Measurements from ENCODE around the gene ADCY1. TPM values are rescaled to one million over a fixed set of nuclear protein-coding genes. Genes with fewer than 3 reads are reported as not detected.

ADCY1 gene
- total RNA-seq, 2 experiments from 2014 or later: 0.99 to 1.5 TPM

DNA sequence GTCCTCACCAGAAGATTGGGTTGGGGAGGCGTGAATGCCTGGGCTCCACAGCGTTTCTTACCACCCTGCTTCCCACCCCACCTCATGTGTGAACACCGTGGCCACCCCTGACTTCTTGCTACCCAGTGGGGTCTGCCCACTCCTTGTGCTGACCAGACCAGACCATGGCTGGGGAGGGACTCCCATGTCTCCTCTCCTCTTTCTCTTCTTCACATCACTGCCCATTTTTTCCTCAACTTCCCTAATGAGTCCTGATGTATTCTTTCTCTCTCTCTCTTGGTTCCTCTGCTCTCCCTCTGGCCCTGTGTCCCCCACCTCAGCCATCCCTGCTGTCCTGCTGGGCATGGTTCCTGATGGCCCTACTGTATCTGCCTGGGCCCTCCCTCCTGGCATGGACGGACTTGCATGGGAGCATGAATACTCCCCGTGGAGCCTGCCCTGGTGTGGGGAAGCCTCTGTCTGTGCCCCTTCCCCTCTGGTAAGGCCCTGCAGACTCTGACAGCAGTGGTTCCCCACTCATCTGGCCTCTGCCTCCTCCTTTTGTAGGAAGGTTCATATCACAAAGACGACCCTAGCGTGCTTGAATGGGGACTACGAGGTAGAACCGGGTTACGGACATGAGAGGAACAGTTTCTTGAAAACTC is 85.5 kb downstream of the ADCY1 start:
- no peak for DNase-seq
- POLR2A ChIA-PET: no interaction called here
- Mint-ChIP-seq H3K27me3 (no peaks in the 10 kb centered on the region), H3K27ac (no peak overlapping the region), H3K4me1 (no peaks in the 10 kb centered on the region), H3K36me3 (ENCODE audit: low read depth) (no peaks in the 10 kb centered on the region), H3K9me3 (no peaks in the 10 kb centered on the region), H3K4me3 (no peak overlapping the region)
- CTCF ChIA-PET: no interaction called here

DNA sequence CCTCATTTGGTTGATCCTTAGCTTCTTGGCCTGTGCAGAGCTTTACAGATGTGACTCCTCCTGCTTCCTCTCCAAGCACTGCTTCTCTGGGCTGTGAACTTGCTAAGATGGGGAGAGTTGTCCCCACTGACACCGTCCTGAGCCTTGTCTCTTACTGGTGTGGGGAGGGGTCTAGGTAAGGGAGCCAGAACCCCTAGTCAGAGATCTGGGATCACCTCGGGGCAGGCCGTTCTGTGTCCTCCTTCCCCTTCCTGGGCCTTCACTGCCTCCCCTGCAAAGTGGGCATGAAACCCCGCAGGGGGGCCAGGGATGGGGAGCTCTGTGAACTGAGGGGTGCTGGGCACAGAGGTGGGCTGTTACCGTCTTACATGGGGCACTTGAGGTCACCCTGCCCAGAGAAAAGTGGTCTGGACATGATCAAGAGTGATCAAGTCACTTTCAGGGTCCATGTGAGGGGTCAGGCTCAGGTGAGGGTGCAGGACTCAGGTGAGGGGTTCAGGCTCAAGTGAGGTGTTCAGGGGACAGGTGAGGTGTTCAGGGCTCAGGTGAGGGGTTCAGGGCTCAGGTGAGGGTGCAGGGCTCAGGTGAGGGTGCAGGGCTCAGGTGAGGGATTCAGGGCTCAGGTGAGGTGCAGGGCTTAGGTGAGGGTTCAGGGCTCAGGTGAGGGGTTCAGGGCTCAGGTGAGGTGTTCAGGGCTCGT is 86.2 kb downstream of the ADCY1 start:
- no peak overlapping the region for H3K4me3 Mint-ChIP-seq
- H3K4me1 Mint-ChIP-seq: no peaks in the 10 kb centered on the region
- H3K27me3 Mint-ChIP-seq: no peaks in the 10 kb centered on the region
- H3K36me3 Mint-ChIP-seq (ENCODE audit: low read depth): no peaks in the 10 kb centered on the region
- CTCF ChIA-PET: no interaction called here
- DNase-seq: no peak
- POLR2A ChIA-PET: no interaction called here
- no peaks in the 10 kb centered on the region for H3K9me3 Mint-ChIP-seq
- no peak overlapping the region for H3K27ac Mint-ChIP-seq

DNA sequence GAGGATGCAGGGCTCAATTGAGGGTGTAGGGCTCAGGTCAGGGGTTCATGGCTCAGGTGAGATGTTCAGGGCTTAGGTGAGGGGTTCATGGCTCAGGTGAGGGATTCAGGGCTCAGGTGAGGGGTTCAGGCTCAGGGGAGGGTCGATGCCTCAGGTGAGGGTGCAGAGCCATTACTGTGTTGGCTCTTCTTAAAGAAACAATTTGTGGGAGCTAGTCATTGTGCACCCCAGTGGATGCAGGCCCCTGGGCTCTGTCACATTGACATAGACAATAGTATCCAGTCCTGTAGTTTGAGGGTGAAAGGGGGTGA is 86.7 kb downstream of the ADCY1 start:
- Mint-ChIP-seq H3K4me3 (no peak overlapping the region), H3K27me3 (no peaks in the 10 kb centered on the region), H3K36me3 (ENCODE audit: low read depth) (no peaks in the 10 kb centered on the region), H3K4me1 (no peaks in the 10 kb centered on the region), H3K9me3 (no peaks in the 10 kb centered on the region), H3K27ac (no peak overlapping the region)
- DNase-seq: no peak
- ChIA-PET POLR2A (no interaction called here), CTCF (interaction anchor here (1.2 kb wide), 1 partner anchor 18 kb away, joined by 5 read pairs; no protein-coding TSS in a partner anchor)

DNA sequence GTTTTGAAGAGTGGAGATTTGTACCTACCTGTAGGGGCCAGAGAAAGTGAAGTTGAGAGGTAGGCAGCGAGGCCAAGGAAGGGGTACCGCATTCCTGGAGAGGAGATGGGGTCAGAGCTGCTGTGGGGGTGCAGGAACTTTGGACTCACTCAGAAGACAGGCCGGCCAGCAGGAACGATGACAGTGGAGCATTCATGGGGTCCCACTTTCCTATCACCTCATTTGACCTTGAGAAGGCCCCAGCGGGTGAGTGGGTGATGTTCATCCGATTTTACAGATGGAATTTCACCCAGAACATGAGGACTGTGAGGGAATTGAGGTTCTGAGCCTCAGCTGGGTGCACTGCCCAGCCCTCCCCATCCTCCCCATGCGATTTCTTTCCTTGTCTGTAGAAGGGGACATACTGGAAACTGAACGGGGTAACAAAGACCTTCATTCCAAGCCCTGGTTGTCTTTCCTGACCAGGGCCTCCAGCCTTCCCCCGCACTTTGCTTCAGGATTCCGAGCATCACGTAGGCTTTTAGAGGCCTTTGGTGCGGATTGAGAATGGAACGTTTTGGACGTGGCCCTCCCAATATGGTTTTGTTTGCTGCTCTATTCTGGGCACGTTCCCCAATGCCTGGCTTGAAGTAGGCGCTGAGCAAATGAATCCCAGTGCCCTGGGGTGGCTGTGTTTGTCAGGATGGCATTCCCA is 87.3 kb downstream of the ADCY1 start:
- Mint-ChIP-seq H3K9me3 (no peaks in the 10 kb centered on the region), H3K27me3 (no peaks in the 10 kb centered on the region), H3K4me1 (no peaks in the 10 kb centered on the region), H3K27ac (no peak overlapping the region), H3K36me3 (ENCODE audit: low read depth) (no peaks in the 10 kb centered on the region), H3K4me3 (no peak overlapping the region)
- ChIA-PET POLR2A (no interaction called here), CTCF (interaction anchor here (0.7 to 1.2 kb wide), 2 partner anchors 17 to 193 kb away, joined by 3 to 5 read pairs; no protein-coding TSS in a partner anchor)
- no peak for DNase-seq

GRCh38 chr7:45662018-45662417 is 87.8 kb downstream of the ADCY1 start:
- POLR2A ChIA-PET: no interaction called here
- Mint-ChIP-seq H3K9me3 (no peaks in the 10 kb centered on the region), H3K4me3 (no peak overlapping the region), H3K36me3 (ENCODE audit: low read depth) (no peaks in the 10 kb centered on the region), H3K4me1 (no peaks in the 10 kb centered on the region), H3K27ac (no peak overlapping the region), H3K27me3 (no peaks in the 10 kb centered on the region)
- DNase-seq: no peak
- CTCF ChIA-PET: interaction anchor here (0.7 to 1.2 kb wide), 2 partner anchors 17 to 192 kb away, joined by 3 to 5 read pairs; no protein-coding TSS in a partner anchor

GRCh38 chr7:45662540-45663166 is 88.5 kb downstream of the ADCY1 start:
- ChIA-PET CTCF (interaction anchor here (0.7 to 1.3 kb wide), 3 partner anchors 8 to 192 kb away, joined by 3 to 5 read pairs (median 3); no protein-coding TSS in a partner anchor), POLR2A (no interaction called here)
- Mint-ChIP-seq H3K36me3 (ENCODE audit: low read depth) (no peaks in the 10 kb centered on the region), H3K4me3 (no peak overlapping the region), H3K27me3 (no peaks in the 10 kb centered on the region), H3K27ac (no peak overlapping the region), H3K4me1 (no peaks in the 10 kb centered on the region), H3K9me3 (no peaks in the 10 kb centered on the region)
- DNase-seq: no peak

GRCh38 chr7:45663167-45663921 is 89.2 kb downstream of the ADCY1 start:
- DNase-seq: peak; percentile 23
- no peaks in the 10 kb centered on the region for H3K36me3 Mint-ChIP-seq (ENCODE audit: low read depth)
- H3K27me3 Mint-ChIP-seq: no peaks in the 10 kb centered on the region
- no peaks in the 10 kb centered on the region for H3K4me1 Mint-ChIP-seq
- no peak overlapping the region for H3K27ac Mint-ChIP-seq
- no peak overlapping the region for H3K4me3 Mint-ChIP-seq
- ChIA-PET CTCF (interaction anchor here (1.0 to 1.3 kb wide), 3 partner anchors 8 to 194 kb away, joined by 3 to 5 read pairs (median 5); no protein-coding TSS in a partner anchor), POLR2A (interaction anchor here (0.6 kb wide), 1 partner anchor 41 kb away, joined by 5 read pairs; no protein-coding TSS in a partner anchor)
- H3K9me3 Mint-ChIP-seq: no peaks in the 10 kb centered on the region

DNA sequence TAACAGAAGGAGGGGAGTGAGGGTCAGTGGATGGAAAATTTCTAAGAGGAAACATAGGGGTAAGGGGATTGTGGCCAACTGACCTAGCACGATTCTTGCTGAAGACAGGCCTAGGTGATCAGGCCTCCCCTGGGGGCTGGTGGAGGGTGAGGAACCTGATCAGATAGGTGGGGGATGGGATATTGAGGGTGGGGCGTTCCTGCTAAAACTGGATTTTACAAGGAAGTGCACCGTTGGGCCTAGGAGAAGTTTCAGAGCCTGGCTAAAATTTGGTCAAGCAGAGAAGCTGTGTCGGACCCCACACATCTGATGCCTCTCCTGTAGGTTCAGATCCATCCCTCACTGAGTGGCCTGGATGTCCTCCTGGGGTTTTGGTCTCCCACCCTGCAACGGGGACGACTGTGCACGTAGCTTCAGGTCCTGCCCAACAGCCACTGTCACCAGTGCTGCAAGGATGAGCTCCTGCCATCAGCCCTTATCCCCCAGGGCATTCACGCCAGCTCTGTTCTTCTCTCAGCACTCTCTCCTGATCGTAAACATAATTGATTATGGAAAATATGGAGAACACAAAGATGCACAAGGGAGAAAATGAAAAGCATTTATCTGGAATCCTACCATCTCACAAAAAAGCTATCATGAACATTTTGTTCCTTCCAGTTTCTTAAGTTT is 89.9 kb downstream of the ADCY1 start:
- Mint-ChIP-seq H3K36me3 (ENCODE audit: low read depth) (no peaks in the 10 kb centered on the region), H3K4me1 (no peaks in the 10 kb centered on the region), H3K27ac (no peak overlapping the region), H3K4me3 (no peak overlapping the region), H3K9me3 (no peaks in the 10 kb centered on the region), H3K27me3 (no peaks in the 10 kb centered on the region)
- ChIA-PET CTCF (interaction anchor here (1.0 to 1.3 kb wide), 3 partner anchors 9 to 193 kb away, joined by 3 to 5 read pairs (median 5); no protein-coding TSS in a partner anchor), POLR2A (no interaction called here)
- DNase-seq: no peak

- ChIA-PET POLR2A (no interaction called here), CTCF (no interaction called here)
- no peak for DNase-seq
- H3K27me3 Mint-ChIP-seq: no peaks in the 10 kb centered on the region
- no peaks in the 10 kb centered on the region for H3K9me3 Mint-ChIP-seq
- H3K36me3 Mint-ChIP-seq (ENCODE audit: low read depth): no peaks in the 10 kb centered on the region
- no peak overlapping the region for H3K4me3 Mint-ChIP-seq
- H3K27ac Mint-ChIP-seq: no peak overlapping the region
- no peaks in the 10 kb centered on the region for H3K4me1 Mint-ChIP-seq
Observed at GRCh38 chr7:45665172-45665571, 91.0 kb downstream of the ADCY1 start.

GRCh38 chr7:45670227-45670626 is 96.1 kb downstream of the ADCY1 start:
- ChIA-PET POLR2A (no interaction called here), CTCF (no interaction called here)
- Mint-ChIP-seq H3K4me1 (no peaks in the 10 kb centered on the region), H3K36me3 (ENCODE audit: low read depth) (no peaks in the 10 kb centered on the region), H3K27me3 (peaks cover 14% of the 10 kb centered on the region), H3K27ac (no peak overlapping the region), H3K4me3 (no peak overlapping the region), H3K9me3 (no peaks in the 10 kb centered on the region)
- no peak for DNase-seq

DNA sequence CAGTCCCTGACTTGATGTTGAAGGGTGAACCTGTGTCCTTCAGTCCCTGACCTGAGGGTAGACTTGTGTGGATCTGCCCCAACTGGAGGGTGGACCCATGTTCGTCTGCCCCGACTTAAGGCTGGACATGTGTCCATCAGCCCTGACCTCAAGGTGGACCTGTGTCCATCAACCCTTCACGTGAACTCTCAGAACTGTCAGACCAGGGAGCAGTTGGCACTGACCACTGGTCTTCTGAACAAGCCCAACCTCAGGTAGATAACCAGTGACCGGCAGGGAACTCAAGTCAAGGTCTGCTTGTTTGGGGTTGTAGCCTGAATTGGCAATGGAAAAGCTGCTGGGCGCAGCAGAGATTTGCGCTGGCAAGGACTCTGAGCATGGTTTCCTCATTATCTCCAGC is 96.5 kb downstream of the ADCY1 start:
- Mint-ChIP-seq H3K9me3 (no peaks in the 10 kb centered on the region), H3K27ac (no peak overlapping the region), H3K36me3 (ENCODE audit: low read depth) (no peaks in the 10 kb centered on the region), H3K4me1 (no peaks in the 10 kb centered on the region), H3K4me3 (no peak overlapping the region), H3K27me3 (peaks cover 15% of the 10 kb centered on the region)
- DNase-seq: no peak
- ChIA-PET CTCF (no interaction called here), POLR2A (no interaction called here)

GRCh38 chr7:45677311-45677900 is 103.2 kb downstream of the ADCY1 start:
- CTCF ChIA-PET: no interaction called here
- Mint-ChIP-seq H3K27me3 (peaks cover 20% of the 10 kb centered on the region), H3K4me1 (no peaks in the 10 kb centered on the region)

More at GRCh38 chr7:45677311-45677900, 103.2 kb downstream of the ADCY1 start:
- POLR2A ChIA-PET: no interaction called here
- H3K27ac Mint-ChIP-seq: no peak overlapping the region
- DNase-seq: no peak
- no peaks in the 10 kb centered on the region for H3K36me3 Mint-ChIP-seq (ENCODE audit: low read depth)
- no peaks in the 10 kb centered on the region for H3K9me3 Mint-ChIP-seq
- H3K4me3 Mint-ChIP-seq: no peak overlapping the region
